ENCODE measurements around the gene PPP1R2C.

Gene PPP1R2C

GRCh38 chrX:42778096-42778495 lies at the start of gene PPP1R2C:
Gene PPP1R2C, minus strand, starts transcription at chrX:42778163. Its CDS starts 84 bp downstream, at chrX:42778079.
- no peak for DNase-seq

GRCh38 chrX:42825201-42825600 lies 47.2 kb upstream of the PPP1R2C start:
- DNase-seq: no peak

GRCh38 chrX:42824541-42824940 lies 46.6 kb upstream of the PPP1R2C start:
- DNase-seq: no peak

DNA sequence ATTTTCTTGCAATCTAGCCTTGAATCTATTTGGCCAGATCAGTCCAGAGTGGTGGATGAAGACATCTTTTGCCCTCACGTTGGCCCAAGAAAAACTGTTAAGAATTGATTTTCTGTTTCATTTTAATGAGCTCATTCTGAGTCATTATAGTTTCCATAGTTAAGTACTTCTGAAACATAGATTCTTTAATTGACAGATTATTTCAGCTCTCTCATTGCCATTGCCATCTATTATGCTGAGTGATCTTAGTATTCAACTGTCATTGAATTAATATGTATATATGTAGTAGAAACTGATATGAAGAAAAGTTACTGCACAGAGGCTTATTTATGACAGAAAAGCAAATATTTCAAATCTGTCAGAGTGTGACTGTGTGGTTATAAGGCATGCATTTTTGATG lies 45.5 kb upstream of the PPP1R2C start:
- no peak for DNase-seq

GRCh38 chrX:42821803-42822443 lies 44.0 kb upstream of the PPP1R2C start:
- no peak for DNase-seq

GRCh38 chrX:42818151-42818921 lies 40.4 kb upstream of the PPP1R2C start:
- no peak for DNase-seq

DNA sequence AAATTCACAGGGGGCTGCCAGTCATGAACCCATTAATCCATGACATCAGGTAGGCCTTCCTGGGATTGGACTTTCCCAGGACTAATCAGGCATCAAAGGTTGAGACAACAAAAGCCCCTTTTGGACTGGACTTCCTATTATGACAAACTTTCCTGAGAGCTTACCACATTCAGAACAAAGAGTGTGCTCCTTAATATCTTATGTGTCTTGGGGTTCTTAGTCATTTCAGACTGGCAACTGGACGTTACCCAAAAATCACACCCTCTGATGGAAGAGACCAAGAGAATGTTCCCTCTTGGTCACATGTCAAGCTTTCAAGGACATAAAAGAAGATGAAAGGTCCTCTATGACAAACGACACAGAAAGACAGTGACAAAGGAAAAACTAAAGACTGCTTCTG lies 31.6 kb upstream of the PPP1R2C start:
- no peak for DNase-seq

GRCh38 chrX:42807393-42807792 lies 29.4 kb upstream of the PPP1R2C start:
- no peak for DNase-seq

GRCh38 chrX:42804524-42804923 lies 26.6 kb upstream of the PPP1R2C start:
- no peak for DNase-seq

GRCh38 chrX:42803320-42803719 lies 25.4 kb upstream of the PPP1R2C start:
- no peak for DNase-seq

DNA sequence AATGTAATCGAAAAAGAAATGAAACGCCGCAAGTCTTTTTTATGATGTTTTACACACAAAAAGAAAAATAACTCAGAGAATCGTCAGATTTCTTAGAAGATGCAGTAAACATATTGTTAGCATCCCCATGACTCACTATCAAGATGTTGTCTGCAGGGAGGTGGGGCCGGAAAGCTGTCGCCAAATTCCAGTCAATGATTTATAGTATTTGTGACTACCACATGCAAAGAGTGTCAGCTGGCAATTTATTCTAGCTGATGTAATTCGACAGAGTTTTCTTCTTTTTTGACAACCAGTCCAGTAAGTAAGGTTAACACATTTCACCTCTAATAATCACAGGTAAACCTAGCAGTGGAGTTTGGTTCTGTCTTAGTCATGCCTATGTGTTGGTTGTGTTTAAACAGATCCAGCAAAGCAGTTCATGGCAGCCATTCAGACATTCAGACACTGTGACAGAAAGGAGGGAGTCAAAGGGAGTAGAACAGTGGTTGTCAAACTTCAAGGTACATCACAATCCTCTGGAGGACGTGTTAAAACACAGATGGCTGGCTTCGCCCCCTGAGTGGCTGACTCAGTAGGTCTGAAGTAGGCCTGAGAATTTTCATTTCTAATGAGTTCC lies 19.8 kb upstream of the PPP1R2C start:
- no peak for DNase-seq

DNA sequence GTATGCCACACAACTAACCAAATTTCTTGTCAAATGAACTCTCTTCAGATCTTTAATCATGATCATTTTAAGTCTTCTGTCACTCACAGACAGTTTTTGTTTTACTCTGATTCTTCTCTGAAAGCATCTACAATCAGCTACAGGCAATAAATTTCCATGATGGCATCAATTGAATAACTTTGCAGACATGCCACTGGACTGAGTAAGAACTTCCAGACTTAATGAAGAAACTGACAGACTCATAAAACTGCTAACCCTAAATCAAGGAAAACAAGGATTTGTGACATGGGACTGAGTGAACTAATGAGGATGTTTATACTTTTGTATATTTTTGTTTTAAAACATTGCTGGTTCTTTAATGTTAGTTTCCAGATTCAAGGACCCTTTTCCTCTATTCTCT lies 5.5 kb upstream of the PPP1R2C start:
- no peak for DNase-seq

DNA sequence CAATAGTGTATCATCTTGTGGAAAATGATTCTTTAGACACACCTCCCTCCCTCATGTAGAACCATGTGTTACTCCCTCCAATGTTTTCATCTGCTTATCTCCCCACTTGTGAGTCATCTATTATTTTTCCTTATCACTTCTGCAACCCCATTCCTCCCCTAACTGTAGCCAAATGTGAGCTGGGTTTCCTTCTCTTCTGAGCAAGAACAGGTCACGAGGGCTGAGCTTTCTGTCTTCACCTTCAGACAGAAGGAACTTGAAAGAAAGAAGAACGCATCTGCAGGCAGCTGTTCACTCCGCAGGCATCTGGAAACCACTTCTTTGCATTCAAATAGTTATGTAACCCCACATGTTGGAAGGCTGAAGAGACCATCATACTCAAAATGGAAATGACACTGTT lies 1.8 kb downstream of the PPP1R2C start:
- DNase-seq: no peak

DNA sequence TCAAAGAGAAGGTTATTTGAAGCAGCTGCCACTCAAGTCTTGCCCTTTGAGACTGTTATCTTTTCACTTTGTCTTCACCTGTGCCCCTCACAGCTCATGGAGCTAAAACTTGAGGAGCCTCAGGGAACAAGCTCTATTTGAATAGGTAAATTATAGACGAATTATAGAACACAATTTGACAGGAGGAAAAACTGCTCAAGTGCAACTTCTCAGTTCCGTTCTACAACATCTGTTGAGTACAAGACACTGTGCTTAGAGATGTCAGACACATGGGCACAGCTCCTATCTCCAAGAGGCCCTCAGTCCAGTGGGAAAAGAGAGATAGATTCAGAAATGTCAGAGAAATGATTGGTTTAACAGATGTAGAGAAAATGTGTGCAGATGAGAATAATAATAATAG lies 5.1 kb downstream of the PPP1R2C start:
- no peak for DNase-seq

GRCh38 chrX:42771506-42772335 lies 6.2 kb downstream of the PPP1R2C start:
- no peak for DNase-seq

DNA sequence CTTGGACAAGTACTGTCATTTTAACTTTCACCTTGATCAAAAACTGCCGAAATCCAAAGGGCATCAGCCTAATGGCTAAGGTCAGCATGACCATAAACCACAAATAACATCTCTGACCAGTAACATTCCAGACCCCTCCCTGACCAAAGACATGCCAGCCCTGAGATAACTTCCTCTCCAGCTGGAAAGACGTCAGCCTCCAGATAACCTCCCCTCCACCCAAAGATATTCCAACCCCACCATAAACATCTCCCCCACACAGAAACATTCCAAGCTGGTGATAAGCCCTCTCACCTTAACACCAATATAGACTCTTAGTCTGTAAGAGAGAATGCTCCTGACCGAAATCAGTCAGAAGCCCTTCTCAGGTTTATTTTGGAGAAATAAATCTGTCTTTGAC lies 7.4 kb downstream of the PPP1R2C start:
- DNase-seq: no peak

DNA sequence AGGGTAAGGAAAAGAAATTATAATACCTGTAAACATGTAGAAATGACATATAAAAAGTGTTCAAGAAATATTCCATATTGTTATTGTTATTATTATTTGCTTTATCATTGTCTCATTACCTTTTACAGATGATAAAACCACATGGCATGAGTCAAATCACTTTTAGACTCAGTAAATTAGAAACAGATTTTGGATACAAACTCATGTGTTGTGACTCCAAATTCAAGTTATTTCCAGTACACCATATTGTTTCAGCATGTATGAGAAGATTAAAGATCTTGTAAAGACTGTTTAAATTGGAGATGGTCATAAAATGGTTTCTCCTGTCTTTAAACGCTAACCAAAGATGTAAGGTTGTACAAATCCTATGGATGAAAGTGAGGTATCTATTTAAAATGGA lies 18.1 kb downstream of the PPP1R2C start:
- no peak for DNase-seq

- no peak for DNase-seq
These were observed 22.1 kb downstream of the PPP1R2C start for GRCh38 chrX:42755815-42756214.

GRCh38 chrX:42754603-42755002 lies 23.4 kb downstream of the PPP1R2C start:
- no peak for DNase-seq

DNA sequence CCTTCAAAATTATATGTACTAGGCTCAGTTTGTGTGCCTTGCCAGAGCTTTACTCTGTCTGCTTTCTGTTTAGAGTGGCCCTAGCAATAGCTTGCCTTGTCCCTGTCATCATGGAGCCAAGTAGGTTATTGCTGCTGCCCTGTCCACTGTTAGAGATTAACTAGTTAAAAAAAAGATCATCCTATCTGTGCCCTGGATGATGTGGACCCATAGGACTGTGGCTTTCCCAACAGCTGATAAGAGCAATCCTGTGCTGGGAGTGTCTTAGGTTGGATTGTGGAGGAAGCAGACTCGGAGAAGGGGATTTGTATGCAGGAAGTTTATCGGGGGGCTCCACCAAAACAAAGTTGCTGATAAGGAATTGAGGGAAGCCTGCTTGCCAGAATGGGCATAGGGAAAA lies 23.8 kb downstream of the PPP1R2C start:
- DNase-seq: no peak

DNA sequence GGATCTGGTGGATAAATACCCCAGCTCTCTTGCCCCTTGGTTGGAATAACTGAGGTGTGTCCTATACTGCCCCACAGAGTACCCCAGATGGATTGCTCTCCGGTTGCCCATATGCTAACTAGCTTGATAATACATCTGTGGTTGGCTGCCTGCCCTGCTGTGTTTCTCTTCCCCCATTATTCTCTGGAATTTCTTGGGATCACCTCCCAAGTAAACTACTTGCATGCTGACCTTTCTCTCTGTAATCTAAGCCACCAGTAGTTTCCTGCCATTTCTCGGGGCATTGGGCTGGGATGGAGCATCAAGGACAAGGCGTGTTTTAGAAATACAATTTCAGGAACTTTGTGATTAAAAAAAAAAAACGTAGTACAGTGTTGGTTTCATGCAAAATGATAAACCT lies 25.2 kb downstream of the PPP1R2C start:
- no peak for DNase-seq

GRCh38 chrX:42751573-42751972 lies 26.4 kb downstream of the PPP1R2C start:
- no peak for DNase-seq
